ENCODE data around the gene TRIM28.

TRIM28 gene

DNA sequence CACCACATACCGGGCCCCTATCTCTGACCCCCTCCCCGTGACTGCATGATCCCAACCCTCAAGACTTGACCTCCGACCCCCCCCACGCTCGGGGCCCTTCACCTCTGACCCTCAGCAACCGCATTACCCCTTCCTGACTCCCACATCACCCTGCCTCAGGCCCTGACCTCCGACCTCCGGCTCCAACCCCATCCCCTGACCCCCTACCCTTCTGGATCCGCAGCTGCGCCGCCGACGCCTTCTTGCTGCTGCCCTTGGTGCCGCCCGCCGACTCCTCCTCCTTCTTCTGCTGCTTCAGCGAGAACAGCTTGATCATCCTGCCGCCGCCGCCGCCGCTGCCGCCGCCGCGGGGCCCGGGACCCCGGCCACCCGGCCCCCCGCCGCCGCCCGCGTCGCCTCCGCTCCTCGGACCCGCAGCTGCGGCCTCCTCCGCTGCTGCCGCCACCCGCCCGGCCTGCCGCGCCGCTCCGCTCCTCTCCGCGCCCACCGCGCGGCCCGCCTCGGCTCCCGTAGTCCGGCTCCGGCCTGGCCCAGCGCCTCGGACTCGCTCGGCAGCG, 14.3 kb downstream of the TRIM28 start, which contains the start of gene UBE2M:
Gene UBE2M (minus strand): TSS at position 546 of the 557 bp plus-strand sequence. CDS start 230 bp downstream, at position 316.
- TF ChIP-seq, protein P1, sequence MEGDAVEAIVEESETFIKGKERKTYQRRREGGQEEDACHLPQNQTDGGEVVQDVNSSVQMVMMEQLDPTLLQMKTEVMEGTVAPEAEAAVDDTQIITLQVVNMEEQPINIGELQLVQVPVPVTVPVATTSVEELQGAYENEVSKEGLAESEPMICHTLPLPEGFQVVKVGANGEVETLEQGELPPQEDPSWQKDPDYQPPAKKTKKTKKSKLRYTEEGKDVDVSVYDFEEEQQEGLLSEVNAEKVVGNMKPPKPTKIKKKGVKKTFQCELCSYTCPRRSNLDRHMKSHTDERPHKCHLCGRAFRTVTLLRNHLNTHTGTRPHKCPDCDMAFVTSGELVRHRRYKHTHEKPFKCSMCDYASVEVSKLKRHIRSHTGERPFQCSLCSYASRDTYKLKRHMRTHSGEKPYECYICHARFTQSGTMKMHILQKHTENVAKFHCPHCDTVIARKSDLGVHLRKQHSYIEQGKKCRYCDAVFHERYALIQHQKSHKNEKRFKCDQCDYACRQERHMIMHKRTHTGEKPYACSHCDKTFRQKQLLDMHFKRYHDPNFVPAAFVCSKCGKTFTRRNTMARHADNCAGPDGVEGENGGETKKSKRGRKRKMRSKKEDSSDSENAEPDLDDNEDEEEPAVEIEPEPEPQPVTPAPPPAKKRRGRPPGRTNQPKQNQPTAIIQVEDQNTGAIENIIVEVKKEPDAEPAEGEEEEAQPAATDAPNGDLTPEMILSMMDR (IDR thresholded peaks at IDR 0.05; ENCODE audit: borderline replicate concordance, insufficient read depth, low read depth, low read length): no peak

DNA sequence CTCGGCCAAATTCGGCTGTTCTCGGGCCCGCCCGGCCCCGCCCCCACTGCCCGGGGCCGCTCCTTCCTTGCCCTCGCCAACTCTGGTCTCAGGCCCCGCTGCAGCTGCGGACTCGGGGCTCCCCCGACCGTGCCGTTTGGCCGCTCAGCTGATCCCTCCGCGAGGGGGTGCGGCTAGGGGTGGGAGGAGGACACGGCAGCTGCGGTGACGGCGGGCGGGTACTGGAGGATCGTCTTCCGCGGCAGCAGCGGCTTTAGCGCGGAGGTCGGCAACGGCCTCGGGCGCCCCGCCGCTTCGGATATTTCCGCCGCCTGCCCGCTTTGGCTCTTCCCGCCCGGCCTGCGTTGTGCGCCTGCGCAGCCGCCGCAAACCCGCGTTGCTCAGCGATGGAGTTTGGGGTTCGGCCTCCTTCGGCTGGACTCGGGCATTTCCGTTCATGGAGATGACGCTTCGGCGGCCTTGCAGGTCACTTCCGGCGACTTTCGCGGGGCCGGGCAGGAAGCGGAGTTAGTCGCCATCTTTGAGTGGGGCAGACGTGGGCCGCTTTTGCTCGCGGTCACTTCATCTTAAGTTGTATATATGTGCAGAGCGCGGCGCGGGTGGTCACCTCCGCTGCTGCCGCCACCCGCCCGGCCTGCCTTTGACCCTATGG, 14.9 kb downstream of the TRIM28 start:
- TF ChIP-seq, protein P1 (IDR thresholded peaks at IDR 0.05; ENCODE audit: borderline replicate concordance, insufficient read depth, low read depth, low read length): no peak
- peak overlapping the region; percentile 96 for H3K4me3 ChIP-seq (ENCODE audit: low read depth, low read length)

More for the DNA sequence above, 14.3 kb downstream of the TRIM28 start, which contains the start of gene UBE2M:
- peak within 1 kb of the TSS; percentile 96 for H3K4me3 ChIP-seq (ENCODE audit: low read depth, low read length)

DNA sequence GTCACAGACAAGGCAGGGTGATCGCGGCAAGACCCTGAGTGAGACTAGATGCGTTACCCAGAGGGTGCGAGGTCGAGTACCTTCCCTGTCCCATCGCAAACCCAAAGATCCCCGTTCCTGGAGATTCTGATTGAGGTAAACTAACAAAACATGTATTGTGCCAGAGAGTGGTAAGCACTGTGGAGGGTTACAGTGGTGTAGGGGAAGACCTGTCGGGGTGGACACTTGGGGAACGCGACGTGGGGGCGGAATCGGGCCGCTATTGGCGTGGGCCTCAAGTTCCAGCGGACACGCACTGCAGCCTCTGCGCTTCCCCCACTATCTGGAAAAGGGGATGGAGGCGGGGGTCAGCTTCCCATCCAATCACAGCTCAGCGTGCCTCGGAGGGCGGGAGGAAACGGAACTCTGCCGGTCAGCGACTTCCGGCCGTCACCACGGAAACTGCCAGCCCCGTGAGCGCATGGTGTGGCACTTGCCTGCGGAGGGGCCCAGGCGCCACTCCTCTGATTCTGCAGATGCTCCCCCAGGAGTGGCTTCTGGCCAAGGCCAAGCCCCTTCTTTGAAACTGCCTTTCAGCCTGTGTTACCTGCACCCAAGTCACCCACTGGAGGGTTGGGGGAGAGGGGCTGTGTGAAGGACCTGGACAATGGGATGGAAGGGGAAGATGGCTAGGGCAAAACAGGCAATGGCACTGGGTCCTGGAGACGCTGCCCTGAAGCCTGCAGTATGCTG, 15.6 kb downstream of the TRIM28 start:
- peak overlapping the region; percentile 96 for H3K4me3 ChIP-seq (ENCODE audit: low read depth, low read length)
- TF ChIP-seq, protein P1 (IDR thresholded peaks at IDR 0.05; ENCODE audit: borderline replicate concordance, insufficient read depth, low read depth, low read length): no peak

DNA sequence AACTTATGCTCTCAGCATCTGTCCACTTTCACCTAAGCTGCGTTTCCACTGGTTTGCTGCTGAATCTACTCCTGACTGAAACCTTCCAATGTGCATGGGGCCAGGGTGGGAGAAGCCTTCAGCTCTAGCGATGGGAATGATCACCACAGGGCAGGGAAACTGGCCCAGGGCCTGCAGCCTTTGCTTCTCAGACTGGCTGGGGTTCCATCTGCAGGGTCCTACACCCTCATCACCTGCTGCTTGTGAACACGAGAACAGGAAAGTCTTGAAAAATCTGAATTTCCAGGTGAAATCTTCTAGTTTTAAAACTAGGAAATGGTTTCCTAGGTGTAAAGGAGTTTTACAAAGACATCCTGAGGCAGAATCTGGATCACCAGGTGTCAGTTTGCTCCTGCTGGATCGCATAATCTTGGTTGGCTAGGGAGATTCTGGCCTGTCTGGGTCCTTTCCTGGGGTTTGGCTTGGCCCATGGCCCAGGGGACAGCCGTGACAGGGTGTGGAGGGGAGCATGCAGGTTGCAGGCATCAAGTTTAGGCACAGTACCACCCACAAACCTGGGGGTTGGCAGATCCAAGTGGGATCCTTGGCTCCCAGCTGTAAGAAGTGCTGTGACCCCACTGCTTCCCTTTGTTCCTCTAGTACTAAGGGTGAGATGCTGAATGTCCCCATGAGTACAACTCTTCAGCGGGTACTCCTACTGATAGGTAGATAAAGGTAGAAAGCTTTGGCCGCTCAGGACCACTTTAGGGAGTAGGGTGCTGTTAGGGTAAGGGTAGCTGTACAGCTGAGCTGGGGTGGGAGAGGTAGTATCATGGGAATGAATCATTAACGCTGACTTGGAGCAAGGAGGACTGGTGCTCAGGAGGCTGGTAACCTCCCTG, 16.4 kb downstream of the TRIM28 start:
- H3K4me3 ChIP-seq (ENCODE audit: low read depth, low read length): peak overlapping the region; percentile 96
- TF ChIP-seq, protein P1 (IDR thresholded peaks at IDR 0.05; ENCODE audit: borderline replicate concordance, insufficient read depth, low read depth, low read length): no peak

DNA sequence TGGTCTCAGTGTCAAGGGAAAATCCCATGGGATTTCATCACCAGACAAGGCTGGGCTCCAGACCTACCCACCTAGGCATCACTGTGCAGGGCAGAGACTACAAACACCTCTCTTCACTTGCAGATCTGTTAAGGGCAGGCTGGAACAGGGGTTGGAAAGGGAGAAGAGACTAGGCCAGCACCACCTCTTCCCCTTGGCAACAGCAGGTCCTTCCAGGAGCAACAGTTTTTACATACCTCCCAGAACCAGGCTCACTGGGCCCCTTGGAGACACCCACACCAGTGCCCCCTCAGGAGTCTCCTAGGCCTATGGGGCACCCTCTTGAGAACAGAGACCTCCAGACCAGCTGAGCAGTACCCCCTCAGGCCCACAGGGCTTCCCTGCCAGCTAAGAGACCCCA, 17.1 kb downstream of the TRIM28 start:
- H3K4me3 ChIP-seq (ENCODE audit: low read depth, low read length): no peak overlapping the region
- TF ChIP-seq, protein P1 (IDR thresholded peaks at IDR 0.05; ENCODE audit: borderline replicate concordance, insufficient read depth, low read depth, low read length): no peak

DNA sequence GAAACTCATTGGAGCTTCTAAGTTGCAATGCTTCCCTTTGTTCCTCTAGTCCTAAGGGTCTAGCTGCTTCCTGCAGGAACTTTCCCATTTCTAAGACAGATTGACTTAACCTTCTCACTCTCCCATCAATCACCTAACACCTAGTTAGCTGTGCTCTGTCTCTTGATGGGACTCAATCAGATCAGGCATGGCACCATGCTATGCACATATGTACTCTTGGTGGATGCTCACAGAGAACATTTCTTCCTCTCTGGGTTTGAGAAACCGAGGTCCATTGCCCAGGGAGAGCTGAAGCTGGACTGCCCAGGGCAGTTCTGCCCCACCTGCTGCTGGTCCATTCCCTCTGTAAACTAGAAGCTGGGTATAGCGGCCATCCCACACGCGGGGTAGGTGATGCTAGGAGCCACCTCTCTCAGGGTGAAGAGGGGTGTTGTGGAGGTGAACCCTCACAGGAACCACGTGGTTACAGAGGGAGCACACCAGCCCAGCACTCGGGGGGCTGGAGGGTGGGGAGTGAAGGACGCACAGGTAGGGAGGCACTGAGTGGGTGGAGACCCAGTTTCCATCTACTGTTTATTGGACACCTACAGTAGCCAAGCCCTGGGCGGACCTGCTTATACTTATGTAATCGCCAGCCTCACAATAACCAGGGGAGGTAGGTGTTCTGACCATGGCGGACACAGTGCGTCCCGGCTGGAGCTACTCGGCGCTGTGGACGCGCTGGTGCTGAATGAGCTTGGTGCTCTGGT, 17.7 kb downstream of the TRIM28 start:
- H3K4me3 ChIP-seq (ENCODE audit: low read depth, low read length): peak overlapping the region; percentile 64

More for the DNA sequence above, 17.7 kb downstream of the TRIM28 start:
- TF ChIP-seq, protein P1 (IDR thresholded peaks at IDR 0.05; ENCODE audit: borderline replicate concordance, insufficient read depth, low read depth, low read length): no peak
